ENCODE results near the gene COMT.

GRCh38 chr22:19959587-19960490, 18.3 kb downstream of the COMT start:
- TF ChIP-seq GATA2 (IDR thresholded peaks at IDR 0.05; ENCODE audit: low read depth, low read length) (no peak), GATA3 (IDR thresholded peaks at IDR 0.05; ENCODE audit: low read depth, low read length) (no peak)
